CD4-positive, alpha-beta T cell treated with Interleukin-12 subunit alpha and Interleukin-12 subunit beta, for 1 hour (primary cell): ENCODE data around the gene SEC22C.
A peak's percentile ranks its signal among the peaks of the same experiment; 100 is the strongest.
"Not testable (repeated sequence)": the region's sequence is repeated elsewhere in the genome, so short reads cannot be mapped to it uniquely, and the experiment has no call there.

Experiments used
- DNase-seq: peaks from one replicate; pipeline ENCODE4 v3.0.0-alpha.2; 2020

Gene SEC22C, protein sequence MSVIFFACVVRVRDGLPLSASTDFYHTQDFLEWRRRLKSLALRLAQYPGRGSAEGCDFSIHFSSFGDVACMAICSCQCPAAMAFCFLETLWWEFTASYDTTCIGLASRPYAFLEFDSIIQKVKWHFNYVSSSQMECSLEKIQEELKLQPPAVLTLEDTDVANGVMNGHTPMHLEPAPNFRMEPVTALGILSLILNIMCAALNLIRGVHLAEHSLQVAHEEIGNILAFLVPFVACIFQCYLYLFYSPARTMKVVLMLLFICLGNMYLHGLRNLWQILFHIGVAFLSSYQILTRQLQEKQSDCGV

GRCh38 chr3:42581709-42582473, at the start of gene SEC22C:
Gene SEC22C (minus strand): TSS chr3:42581967. CDS start chr3:42569046, 12,921 bp downstream.
- peak; percentile 96 for DNase-seq

DNA sequence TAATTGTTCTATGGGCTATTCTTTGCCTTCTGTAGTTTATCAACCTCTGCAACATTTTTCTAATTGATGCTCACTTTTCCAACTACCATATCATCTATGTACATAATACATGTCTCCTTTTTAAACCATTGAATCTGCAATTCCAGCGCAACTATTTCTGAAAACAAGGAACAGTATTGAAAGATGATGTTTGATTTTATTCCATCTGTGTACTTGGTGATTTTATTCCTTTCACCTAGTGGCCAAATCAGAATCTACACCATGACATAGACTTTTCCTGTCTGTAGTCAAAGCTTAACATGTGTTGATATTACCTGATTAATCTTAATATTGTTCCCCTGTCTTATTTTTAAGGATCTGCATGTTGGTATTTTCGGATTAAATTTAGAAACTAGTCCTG, 31.7 kb upstream of the SEC22C start:
- DNase-seq: peak; percentile 38

- DNase-seq: no peak
These were observed 31.2 kb upstream of the SEC22C start for GRCh38 chr3:42612928-42613327.

- DNase-seq: no peak
These were observed 30.4 kb upstream of the SEC22C start for GRCh38 chr3:42612217-42612616.

- peak; percentile 37 for DNase-seq
These were observed 29.2 kb upstream of the SEC22C start for GRCh38 chr3:42610976-42611375.

GRCh38 chr3:42608581-42608980, 26.8 kb upstream of the SEC22C start:
- no peak for DNase-seq

GRCh38 chr3:42605546-42606173, 23.9 kb upstream of the SEC22C start:
- no peak for DNase-seq

DNA sequence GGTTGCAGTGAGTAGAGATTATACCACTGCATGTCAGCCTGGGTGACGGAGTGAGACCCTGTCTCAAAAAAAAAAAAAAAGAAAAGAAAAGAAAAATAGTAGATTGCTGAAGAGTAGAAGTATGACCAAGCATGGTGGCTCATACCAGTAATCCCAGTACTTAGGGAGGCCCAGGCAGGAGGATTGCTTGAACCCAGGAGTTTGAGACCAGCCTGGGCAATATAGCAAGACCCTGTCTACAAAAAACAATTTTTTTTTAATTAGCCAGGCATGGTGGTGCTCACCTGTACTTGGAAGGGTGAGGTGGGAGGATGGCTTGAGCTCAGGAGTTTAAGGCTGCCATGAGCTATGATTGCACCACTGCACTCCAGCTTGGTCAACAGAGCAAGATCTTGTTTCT, 21.2 kb upstream of the SEC22C start:
- no peak for DNase-seq

DNA sequence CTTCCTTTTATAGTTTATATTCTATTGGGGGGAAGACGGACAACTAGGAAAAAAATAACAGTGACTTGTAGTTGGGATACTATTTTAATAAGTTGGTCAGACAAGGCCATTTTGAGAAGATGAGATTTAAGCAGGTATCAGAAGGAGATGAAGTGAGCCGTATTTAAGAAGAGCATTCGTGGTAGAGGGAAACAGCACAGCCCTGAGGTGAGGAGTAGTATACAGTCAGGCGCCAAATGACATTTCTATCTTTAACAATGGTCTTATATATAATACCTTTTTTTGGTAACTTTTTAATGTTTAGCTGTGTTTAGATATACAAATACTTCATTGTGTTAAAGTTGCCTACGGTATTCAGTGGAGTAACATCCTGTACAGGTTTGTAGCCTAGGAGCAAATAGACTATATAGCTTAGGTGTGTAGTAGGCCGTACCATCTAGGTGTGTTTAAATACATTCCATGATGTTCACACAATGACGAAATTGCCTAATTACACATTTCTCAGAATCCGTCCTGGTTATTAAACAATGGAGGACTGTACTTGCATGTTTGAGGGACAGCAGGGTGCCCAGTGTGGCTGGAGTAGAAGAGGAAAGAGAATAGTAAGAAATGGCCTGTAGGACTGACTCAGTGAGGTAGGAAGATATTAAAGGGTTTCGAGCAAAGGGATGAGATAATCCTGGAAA, 20.3 kb upstream of the SEC22C start:
- peak; percentile 47 for DNase-seq

DNA sequence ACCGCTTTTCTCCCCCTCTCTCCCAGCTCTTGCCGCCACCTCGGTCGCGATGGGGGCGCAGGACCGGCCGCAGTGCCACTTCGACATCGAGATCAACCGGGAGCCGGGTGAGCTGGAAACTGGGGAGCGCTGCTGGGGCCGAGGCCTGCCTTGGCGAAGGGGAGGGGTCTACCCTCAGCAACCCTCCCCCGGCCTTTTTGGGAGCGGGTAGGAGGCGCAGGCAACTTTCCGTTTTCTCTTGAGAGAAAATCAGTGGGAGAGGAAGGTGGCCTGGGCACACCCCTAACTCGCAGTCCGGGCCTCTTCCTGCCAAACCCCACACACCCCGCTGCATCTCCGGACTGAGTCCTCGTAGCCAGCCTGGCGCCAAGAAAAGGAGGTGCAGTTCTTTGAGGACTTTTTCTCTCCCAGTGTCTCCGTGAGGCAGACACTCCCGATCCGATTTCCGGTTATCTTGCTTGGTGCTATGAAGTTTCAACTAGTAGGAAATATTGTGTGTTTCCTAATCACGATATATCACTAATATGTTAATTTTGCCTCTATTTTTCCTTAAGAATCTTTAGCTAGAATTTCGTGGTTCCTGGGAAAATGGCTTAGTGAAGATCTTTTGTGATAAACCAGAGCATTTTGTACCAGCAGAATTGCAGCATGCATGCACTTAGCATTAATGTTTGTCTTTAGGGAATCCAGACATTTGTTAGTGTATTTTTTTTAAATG, 19.4 kb upstream of the SEC22C start:
- peak; percentile 56 for DNase-seq

- DNase-seq: peak; percentile 99
These were observed 18.6 kb upstream of the SEC22C start, which contains the start of gene NKTR for GRCh38 chr3:42600111-42600957. Gene NKTR (plus strand): TSS chr3:42600686. CDS start chr3:42601007, 321 bp downstream.

DNA sequence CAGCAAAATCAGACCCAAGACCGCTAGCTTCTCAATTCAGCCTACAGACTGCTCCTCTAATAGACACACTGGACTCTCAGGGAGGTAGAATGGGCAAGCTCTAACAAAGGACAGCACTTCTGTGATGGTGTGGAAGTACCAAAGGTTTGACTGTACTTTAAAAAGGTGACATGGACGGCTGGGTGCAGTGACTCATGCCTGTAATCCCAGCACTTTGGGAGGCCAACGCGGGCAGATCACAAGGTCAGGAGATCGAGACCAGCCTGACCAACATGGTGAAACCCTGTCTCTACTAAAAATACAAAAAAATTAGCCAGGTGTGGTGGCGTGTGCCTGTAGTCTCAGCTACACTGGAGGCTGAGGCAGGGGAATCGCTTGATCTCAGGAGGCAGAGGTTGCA, 15.3 kb upstream of the SEC22C start:
- not testable (repeated sequence) for DNase-seq

GRCh38 chr3:42595682-42596081, 13.9 kb upstream of the SEC22C start:
- no peak for DNase-seq

- no peak for DNase-seq
These were observed 11.9 kb upstream of the SEC22C start for GRCh38 chr3:42593635-42594034.

DNA sequence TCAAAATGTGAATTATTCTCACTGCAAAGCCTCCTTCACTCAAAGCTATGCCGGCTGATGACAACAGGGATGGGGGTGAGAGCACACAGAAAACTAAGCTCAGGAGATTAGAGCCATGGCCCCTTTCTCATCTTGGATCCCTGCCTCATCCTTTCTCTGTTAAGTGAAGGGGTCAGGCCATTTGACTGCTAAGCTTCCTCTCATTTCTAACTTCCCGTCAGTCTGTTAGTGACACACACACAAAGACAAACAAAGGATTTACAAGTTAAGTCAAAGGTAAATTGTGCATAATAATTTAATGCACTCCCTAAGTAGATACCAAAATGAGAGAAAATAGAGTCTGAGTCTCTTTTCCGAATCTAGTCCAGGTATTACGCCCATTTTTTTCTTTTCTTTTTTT, 10.0 kb upstream of the SEC22C start:
- DNase-seq: no peak

DNA sequence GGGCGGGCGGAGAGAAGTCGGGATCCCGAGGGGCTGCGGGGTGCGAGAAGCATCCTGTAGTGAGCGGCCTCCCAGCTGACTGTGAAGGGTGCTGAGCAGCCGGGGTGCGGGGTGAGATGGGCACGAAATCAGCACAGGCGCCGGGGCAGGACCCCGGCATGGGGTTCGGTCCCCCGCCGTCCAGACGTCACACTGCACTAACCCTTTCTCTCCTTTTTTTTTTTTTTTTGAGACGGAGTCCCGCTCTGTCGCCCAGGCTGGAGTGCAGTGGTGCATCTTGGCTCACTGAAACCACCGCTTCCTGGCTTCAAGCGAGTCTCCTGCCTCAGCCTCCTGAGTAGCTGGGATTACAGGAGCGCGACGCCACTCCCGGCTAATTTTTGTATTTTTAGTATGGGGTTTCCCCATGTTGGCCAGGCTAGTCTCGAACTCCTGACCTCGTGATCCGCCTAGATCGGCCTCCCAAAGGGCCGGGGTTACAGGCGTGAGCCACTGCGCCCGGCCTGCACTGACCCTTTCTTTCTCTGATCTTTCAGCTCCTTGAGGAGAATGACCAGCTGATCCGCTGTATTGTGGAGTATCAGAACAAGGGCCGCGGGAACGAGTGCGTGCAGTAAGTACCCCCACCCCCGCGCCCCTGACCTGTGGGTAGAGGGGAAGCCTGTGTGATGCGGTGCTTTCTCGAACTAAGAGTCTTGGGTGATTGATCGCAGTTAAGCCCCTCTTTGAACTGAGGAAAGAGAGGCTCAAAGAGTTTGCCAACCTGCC, 9.4 kb upstream of the SEC22C start:
- no peak for DNase-seq

- DNase-seq: no peak
These were observed 7.8 kb upstream of the SEC22C start for GRCh38 chr3:42589382-42590109.

- DNase-seq: no peak
These were observed 6.9 kb upstream of the SEC22C start for GRCh38 chr3:42588625-42589024.

- no peak for DNase-seq
These were observed 805 bp upstream of the SEC22C start for GRCh38 chr3:42582474-42583070.

DNA sequence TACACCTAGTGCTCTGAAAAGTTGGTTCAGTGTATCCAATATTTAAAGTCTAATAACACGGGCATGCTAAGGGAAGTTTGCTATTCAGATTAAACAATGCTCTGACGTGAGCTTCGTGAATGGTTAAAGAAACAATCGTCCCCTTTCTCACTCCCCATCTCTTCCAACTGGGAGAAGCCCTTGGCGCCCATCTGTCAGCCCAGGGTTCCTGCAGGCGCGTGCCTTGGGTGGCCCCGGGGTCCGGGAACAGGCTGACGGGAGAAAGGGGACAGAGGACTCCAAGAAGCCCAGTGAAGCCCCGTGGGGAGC, 413 bp downstream of the SEC22C start:
- no peak for DNase-seq
